NCI-H128 (cell line): ENCODE data around the gene ELMOD1.

Source experiments
- DNase-seq: peaks from one replicate; lab custom pipeline; 2025; ENCODE audit not compliant: unreplicated experiment; lab: John Stamatoyannopoulos, UW

ELMOD1 gene

DNA sequence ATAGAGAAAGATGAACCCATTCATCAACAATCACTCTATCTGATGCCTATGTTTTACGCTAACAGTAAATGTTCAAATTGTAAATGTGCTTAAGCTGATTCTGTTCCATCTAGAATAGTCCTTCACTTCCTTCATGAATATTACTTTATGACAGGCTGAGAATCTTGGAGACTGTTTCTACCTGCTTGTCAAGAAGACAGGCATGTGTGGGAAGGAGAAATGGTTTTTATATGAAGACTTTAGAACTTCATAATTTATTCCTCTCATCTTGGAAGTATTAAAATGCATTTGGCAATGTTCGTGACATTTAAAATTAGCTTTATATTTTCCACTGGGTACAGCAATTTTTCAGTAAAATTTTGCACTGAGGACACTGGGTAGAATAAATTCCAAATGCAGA lies 41.0 kb downstream of the ELMOD1 start:
- no peak for DNase-seq

DNA sequence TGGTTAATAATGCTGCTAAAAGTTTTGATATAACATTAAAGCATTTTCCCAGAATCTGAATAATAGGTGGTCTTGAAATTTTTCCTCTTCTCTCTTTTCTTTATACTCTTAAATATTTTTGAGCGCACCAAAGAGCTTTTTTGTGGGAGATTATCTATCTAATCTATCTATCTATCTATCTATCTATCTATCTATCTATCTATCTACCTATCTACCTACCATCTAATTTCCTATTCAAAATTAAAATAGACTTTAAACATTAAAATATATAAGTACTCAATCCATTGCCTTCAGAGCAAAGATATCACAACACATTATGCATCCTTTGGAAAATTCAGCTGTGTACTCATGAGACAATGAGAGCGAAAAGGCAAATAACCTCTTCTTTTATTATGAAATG lies 55.8 kb downstream of the ELMOD1 start:
- no peak for DNase-seq

DNA sequence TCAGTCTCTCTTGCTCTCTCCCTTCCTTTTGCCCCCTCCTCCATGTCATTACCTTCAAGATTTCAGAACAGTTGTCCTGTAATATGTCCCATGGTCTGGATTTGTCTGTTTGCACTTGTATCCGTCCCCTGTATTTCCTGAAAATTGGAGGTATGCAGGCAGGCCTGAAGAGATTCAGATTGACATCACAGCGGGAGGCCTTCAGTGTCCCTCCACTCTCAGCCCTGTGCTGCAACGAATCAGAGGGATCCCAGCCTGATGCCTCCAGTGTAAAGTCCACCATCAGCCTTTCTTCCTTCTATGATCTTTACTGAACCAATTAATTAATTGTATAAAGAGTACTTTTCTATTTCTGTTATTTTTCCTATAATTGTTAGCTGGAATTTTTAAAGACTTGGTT lies 57.3 kb downstream of the ELMOD1 start:
- DNase-seq: no peak

DNA sequence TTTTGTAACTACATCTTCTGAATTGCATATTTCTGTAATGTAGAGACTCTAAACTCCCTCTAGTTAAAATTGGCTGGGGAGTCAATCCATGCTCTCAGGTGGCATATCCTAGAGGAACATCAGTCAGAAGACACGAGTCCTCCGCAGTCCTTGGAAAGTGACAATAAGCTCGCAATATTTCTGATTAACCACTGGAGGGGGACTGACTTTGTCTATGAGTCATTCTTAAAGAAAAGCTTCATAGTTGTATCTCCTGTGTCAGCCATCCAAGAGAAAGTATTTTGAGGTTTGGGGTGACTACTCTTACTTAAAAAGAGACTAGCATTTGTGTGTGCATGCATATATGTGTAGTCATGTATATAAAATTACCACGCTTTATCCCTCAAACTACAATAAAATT lies 60.7 kb downstream of the ELMOD1 start:
- DNase-seq: no peak

DNA sequence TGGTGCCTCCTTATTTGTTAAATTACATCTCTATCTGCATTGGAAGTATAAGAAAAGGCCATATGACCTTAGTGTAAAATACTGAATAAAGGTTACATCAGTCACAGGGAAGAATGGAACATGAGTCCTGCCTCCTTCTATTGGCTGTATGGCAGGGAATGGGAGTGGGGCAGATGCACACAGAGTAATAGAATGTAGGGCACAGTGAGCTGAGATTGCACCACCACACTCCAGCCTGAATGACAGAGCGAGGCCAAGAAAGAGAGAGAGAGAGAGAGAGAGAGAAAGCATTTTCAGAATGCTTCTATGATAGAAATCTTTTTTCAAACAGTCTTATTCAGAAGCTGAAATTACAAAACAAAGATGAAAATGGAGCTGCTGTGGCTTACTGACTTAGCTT lies 62.1 kb downstream of the ELMOD1 start:
- no peak for DNase-seq

DNA sequence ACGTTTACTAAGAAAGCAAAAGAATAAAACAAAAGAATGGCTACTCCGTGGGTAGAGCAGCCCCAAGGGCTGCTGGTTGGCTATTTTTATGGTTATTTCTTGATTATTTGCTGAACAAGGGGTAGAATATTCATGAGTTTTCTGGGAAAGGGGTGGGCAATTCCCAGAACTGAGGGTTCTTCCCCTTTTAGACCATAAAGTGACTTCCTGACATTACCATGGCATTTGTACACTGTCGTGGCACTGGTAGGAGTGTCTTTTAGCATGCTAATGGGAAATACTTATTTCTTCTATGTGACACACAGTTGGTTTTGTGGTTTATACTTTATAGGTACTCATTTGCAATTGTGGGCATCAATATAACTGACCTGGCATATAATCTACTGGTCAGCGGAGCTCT lies 64.7 kb downstream of the ELMOD1 start:
- DNase-seq: no peak

DNA sequence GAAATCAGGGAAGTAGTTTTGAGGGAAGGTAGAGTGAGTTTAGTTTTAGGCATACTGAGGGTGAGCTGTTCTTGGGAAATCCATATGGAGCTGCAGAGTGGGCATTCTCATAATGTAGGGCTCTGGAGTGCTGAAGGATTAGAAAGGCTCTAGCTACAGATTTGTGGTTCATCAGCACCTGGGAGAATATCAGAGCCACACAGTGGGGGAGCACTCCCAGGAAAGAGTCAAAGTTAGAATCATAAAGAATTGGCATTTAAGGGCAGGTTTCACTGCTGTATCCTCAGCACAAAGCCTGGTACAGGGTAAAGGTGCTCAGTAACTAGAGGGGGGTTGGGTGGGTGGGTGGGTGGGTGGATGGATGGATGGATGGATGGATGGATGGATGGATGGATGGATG lies 68.4 kb downstream of the ELMOD1 start:
- no peak for DNase-seq

DNA sequence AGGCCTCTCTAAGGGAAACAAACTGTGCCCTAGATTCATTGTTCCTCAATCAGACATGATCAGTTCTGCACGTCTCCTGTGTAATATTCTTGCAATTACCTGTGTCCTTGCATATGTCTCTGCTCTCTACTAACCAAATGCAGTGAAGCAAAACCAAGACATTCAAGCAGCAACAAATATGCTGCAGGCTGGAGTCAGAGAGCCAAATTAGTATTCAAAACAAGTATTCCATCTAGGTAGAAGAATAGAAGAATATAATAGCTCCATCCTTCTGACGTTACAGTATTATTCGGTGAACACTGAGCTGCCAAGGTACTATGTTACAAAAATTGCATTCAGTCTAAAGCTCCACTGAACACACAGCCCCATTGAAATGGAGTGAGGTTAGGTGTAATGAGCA lies 69.1 kb downstream of the ELMOD1 start:
- DNase-seq: no peak

DNA sequence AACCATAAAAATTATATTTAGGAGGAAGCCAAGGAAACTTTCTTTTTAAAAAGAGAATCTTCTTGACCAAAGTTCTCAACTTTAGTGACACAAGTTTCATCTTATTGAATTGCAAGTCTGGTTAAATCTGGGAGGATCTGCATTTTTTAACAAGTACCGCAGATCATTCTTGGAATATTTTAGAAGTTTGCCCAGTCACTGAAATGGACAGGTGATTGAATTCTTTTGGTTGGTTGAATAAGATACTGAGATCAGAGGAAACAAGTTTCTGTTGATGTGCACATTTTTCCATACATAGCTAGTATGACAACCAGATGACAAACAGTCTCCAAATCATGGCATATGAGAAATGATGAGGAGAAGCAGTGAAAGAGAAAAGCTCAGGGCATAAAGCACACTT lies 70.7 kb downstream of the ELMOD1 start:
- no peak for DNase-seq

DNA sequence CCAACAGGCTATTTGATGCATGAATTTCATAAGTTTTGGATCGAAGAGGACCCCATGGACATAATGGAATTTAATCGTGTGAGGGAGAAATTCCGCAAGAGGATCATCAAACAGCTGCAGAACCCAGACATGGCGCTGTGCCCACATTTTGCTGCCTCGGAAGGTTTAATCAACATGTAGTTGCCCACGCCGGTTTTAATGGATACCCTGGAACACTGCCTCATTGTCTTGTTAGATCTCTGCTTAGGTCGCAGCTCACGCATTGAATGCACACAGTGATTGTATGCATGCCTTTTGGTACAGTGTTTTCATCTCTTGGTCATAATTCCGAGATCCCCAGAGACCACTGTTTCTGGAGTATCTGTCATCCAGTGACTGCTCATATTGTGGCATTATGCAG lies 74.1 kb downstream of the ELMOD1 start:
- DNase-seq: no peak

DNA sequence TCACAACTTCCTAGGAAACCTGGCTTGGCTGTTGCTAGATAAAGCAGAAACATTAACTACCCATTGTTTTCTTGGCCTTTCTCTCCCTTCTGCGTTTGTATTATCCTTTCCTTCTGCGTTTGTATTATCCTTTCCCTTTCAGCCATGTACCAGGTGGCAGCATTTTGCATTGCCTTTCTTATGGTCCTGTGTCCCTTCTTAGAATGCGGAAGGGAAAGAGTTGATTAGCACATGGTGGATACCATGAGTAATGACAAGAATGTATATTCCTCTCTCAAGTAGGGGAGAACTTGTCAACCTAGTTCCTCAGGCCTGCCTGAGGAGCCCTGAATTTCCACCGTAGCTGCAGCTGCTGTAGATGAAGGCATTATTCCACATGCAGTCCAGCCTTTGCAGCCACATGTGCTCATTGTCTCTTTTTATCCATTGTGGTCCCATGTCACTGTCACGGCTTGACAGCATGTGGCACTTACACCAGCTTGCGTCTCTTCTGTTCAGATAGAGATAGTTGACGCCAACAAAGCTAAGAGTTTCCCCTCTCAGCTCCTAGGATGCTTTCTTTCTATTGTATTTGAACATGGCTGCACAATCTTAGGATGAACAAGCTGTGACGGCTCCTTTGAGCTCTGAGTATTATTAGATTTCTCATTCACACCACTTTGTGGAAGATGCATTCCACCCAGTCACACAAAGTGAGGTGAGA lies 76.1 kb downstream of the ELMOD1 start:
- no peak for DNase-seq

DNA sequence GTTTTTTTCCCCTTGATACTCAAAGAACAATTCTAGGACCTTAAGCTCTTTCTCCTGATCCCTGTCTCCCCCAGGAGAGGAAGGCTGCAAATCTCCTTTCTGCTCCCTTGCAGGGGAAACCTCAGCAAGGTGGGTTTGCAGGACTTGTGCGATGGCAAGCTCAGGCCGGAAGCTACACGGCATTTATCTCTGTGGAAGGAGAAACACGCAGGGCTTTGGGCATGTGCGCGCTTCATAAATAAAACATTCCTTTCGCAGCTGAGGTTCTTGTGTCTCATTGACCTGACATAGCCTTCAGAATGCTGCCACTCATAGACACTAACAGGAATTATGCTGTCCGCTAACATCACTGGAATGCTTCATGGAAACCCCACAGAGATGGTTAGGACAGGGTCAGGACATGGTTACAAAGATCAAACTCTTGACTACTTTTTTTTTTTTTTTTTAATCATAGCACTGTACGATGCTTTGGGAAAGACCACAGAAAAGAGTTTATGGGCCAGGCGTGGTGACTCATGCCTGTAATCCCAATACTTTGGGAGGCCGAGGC lies 78.3 kb downstream of the ELMOD1 start:
- DNase-seq: no peak

DNA sequence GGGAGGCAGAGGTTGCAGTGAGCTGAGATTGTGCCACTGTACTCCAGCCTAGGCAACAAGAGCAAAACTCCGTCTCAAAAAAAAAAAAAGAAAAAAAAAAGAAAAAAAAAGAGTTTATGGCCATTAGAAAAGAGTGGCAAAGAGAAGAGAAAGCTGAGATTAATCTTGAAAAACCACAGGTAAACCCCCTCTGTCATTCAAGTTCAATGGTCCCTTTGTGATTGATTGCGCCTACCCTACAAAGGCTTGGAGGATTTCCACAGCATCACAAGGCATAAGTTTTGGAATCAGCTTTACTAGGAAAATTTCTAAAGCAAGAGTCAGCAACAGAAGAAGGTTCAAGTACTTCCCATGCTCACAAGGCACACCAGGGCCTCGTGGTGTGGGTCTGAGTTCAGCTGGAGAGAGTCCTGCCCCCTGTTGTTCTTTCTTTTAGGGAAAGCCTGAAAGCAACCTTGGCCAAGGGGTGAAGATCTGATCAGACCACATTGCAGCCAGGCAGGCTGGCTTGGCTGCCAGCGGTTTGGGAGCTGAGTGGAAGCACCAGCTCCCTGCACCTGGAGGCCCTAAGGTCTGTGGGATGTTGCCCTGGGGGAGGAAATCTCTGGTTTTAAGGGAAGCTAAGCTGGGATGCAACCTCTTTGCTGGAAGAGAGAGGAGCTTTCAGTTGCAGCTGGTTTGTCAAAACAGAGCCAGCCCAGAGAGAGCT lies 79.1 kb downstream of the ELMOD1 start:
- DNase-seq: no peak

DNA sequence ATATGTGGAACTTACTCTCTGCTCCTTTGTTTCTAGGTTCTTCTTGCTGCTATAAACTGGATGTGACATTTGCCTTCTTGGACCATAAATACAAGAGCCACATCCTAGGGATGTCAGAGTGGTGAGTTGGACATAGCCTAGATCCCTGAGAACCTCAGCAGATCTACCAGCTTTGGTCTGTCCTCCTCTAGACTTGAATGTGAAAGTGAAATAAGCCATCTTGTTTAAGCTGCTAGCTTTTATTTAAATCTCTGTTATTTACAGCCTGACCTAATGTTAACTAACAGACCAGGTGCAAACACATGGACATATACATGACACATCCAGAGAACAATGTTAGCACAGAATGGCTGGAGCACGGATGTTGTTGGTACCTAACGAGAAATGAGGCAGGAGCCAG lies 85.0 kb downstream of the ELMOD1 start:
- no peak for DNase-seq

DNA sequence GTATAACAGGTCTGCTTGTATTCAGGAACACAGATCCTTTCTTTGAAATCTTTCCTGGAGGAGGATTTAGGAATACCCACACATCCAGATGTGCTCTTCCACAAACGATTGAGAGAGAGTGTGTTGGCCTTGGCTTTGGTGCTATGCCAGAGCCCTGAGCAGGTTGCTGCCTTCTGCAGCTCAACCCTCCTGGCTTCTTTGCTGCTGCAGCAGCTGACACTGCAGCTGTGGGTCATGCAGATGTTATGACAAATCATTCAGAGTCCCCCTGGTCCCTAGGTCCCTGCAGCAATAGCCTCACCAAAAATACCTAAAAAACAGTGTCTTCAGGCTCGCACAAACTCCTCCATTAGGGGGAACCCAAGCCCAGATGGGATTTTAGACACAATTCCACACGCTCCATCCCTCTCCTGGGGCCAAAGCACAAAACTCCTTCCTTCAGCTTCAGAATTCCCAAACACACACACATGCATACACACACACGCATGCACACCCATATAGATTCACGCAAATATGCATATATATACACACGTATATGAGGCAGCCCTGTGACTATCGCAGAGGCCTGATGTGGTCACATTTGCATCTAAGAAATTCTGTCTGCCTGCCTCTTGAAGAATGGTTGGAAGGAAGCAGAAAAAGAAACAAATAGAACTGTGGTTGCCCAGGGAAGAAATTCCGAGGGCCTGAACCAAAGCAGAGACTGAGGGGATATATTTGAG lies 85.5 kb downstream of the ELMOD1 start:
- no peak for DNase-seq

DNA sequence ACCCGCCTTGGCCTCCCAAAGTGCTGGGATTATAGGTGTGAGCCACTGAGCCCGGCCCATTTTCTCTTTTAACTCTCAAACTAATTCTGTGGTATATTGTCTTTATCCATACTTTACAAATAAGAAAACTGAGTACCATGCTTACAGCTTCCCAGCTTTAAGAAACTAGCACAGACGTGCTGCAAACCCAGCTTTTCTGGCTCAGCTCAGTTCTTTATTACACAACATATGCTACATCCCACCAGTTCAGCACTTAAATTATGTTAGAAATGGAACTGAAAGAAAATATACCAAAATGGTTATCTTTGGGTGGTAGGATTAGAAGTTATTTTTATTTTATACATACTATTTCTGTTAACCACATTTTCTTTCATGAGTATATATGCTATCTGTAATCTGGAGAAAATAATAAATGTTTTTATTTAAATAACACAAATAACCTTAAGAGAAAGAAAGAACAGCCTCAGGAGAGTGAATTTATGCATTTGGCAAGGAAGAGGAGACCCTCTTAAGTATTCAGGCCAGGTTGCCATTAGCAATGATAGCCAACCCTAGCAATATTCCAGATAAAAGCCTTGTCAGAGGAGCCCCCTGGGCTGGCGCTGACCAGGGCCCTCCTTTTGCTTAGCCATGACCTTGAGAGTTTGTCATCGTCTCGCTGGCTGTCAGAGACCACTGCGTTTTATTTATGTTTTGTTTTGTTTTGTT lies 87.1 kb downstream of the ELMOD1 start:
- DNase-seq: no peak

DNA sequence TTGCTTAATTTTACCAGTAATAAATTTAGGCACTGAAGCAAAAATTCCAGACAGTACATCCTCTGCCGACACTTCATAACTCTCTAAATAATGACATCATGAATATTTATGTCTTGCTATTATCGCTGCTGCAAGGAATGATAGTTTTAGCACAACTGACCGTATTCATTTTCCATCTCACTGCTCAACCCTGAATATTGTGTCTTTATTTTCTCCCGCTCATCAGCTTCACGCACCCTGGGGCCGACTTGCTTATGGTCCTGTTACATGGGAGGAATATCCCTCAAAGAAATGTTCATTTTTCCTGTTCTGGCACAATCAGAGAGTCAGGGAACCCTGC lies 87.7 kb downstream of the ELMOD1 start:
- DNase-seq: no peak

DNA sequence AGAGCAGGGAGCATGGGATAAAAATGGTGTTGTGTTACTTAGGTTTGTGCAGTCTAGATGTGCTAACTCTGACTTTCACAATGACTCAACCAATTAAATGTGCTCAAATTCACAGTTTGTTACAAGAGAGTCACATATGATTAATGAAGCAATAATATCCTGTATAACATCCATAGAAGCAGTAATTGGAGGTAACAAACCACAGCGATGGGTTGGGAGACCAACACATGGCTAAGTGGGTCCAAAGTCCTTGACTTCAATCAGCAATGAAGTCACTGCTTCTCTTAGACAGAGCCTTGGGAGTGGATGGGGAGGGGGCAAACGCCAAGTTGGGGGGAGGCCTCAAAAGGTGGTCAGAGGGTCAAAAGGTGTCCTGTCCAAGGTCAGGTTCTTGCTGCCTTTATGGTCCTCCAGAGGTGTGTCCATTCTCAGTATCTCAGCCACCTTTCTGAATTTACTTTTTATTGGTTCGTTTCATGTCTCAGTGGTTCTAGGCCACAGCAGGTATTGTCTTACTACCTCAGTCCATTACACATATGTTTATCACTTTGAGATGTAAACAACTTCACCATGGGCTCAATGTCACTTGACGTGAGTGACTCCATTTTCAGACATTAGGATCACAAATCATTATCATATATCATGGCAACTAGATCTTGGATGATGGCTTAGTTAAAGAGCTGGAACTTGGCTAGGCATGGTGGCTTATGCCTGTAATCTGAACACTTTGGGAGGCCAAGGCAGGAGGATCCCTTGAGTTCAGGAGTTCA lies 88.5 kb downstream of the ELMOD1 start:
- DNase-seq: no peak

DNA sequence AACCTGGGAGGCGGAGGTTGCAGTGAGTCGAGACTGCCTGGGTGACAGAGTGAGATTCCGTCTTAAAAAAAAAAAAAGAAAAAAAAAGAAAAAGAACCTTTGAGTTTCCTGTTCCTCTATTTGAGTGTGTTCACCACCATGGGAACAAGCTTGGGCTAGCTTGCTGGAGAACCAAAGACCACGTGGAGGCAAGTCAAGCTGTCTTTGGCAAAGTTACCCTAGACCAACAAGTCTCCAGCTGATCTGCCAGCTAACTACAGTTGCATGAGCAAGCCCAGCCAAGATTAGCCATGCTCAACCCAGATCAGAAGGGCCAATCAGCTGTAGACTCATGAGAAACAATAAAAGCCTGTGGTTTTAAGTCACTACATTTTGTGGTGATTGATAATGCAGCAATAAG lies 91.2 kb downstream of the ELMOD1 start:
- DNase-seq: no peak

DNA sequence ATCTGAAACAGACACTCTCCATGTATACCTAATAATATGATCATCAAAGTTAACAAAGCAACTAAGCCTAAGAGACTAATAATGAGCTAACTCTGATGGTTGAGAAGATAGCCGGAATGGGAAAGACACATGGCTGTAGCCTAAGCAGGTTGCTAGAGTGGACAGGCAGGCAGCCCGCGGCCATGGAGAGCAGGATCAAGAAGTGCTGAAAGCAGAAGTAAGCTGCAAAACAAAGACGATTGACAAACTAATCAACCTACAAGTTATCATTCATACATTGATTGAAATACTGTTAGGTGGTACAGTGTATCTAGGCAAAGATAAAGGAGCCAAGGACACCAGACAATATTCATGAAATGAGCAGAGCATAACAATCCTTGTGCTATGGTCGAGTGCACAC lies 91.6 kb downstream of the ELMOD1 start:
- DNase-seq: no peak

DNA sequence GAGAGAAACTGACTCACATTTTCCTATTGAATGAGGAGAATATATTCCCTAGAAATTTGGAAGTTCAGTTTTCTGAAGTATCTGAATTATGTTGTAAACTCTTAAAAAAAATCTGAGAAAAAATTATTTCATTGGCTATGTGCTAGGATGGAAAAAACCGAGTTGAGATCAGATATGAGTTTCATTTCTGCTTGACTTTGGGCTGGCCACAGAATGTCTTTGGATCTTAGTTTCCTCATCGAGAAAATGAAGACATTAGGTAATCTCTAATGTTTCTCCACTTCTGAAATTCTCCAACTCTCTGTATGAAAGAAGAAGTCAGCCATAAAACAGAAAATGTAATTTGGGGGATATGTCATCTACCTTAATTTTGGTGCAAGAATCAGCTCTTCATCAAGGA lies 92.1 kb downstream of the ELMOD1 start:
- no peak for DNase-seq
